CD14-positive monocyte (primary cell): ENCODE data around the gene CROCC2. TPM values are rescaled to one million over a fixed set of nuclear protein-coding genes. Genes with fewer than 3 reads are reported as not detected.

Experiments used
- DNase-seq, 3 donors: peaks; one replicate each; pipeline ENCODE4 v3.0.0-alpha.2; 2011 to 2022
- H2AFZ ChIP-seq: 2 replicates; pipeline ENCODE4 v1.6.0; 2012; ENCODE audit warnings: mild to moderate bottlenecking, low read depth, low read length, inconsistent platforms; ENCODE audit not compliant: insufficient read depth, poor library complexity, severe bottlenecking
- H3K27ac ChIP-seq, 2 donors: 1 replicate in 1 of 2; 2 replicates in 1 of 2; pipeline ENCODE4 v1.5.1; 2012 to 2013; ENCODE audit warnings: low read length in 2 of 2, control low read depth in 1 of 2, inconsistent platforms in 1 of 2, low read depth in 1 of 2, mild to moderate bottlenecking in 1 of 2
- H3K27me3 ChIP-seq, 2 donors: one replicate each; pipeline versions ENCODE4 v1.6.0 to v1.6.1; 2011 to 2013; ENCODE audit warnings: low read length in 2 of 2; ENCODE audit not compliant: control insufficient read depth in 2 of 2, insufficient read depth in 2 of 2
- H3K36me3 ChIP-seq, 2 donors: replicated peaks in 1 of 2; 1 replicate in 1 of 2; 2 replicates in 1 of 2; pipeline versions ENCODE4 v1.5.1 to v1.6.1; 2012 to 2013; ENCODE audit warnings: low read length in 2 of 2, control low read depth in 1 of 2, inconsistent platforms in 1 of 2, mild to moderate bottlenecking in 1 of 2; ENCODE audit not compliant: insufficient read depth in 2 of 2, control insufficient read depth in 1 of 2
- H3K4me1 ChIP-seq, 2 donors: 1 replicate in 1 of 2; 2 replicates in 1 of 2; pipeline versions ENCODE4 v1.5.1 to v1.6.1; 2012 to 2013; ENCODE audit warnings: low read length in 2 of 2, control low read depth in 1 of 2, inconsistent platforms in 1 of 2, mild to moderate bottlenecking in 1 of 2, moderate library complexity in 1 of 2; ENCODE audit not compliant: insufficient read depth in 2 of 2, control insufficient read depth in 1 of 2
- H3K4me2 ChIP-seq: replicated peaks from 2 replicates; pipeline ENCODE3; 2012; ENCODE audit warnings: low read length, moderate library complexity, mild to moderate bottlenecking; ENCODE audit not compliant: poor library complexity, severe bottlenecking; ENCODE audit errors: extremely low read depth
- H3K4me3 ChIP-seq, 3 experiments: fragments of 200-600 bp in 1 of 3; sonication (generic) in 1 of 3; replicated peaks in 1 of 3; 1 replicate in 2 of 3; 2 replicates in 1 of 3; pipeline ENCODE4 v1.5.1; 2011 to 2013; ENCODE audit warnings: low read length in 3 of 3, mild to moderate bottlenecking in 3 of 3, control low read depth in 2 of 3, low read depth in 2 of 3, inconsistent platforms in 1 of 3, moderate library complexity in 1 of 3
- H3K79me2 ChIP-seq: 2 replicates; pipeline ENCODE4 v1.6.0; 2012; ENCODE audit warnings: mild to moderate bottlenecking, control low read depth, inconsistent platforms, low read length, moderate library complexity; ENCODE audit not compliant: insufficient read depth
- H3K9ac ChIP-seq: 2 replicates; pipeline ENCODE4 v1.6.0; 2017; ENCODE audit warnings: low read length, mild to moderate bottlenecking; ENCODE audit not compliant: insufficient read depth, poor library complexity, severe bottlenecking
- H3K9me3 ChIP-seq, 2 donors: replicated peaks in 1 of 2; 1 replicate in 1 of 2; 2 replicates in 1 of 2; pipeline versions ENCODE4 v1.5.1 to v1.6.1; 2012 to 2013; ENCODE audit warnings: low read length in 2 of 2, control low read depth in 1 of 2; ENCODE audit not compliant: control insufficient read depth in 1 of 2, insufficient read depth in 1 of 2
- H4K20me1 ChIP-seq: 2 replicates; pipeline ENCODE4 v1.6.0; 2012; ENCODE audit warnings: mild to moderate bottlenecking, low read length, control low read depth, moderate library complexity; ENCODE audit not compliant: insufficient read depth
- H3K27ac Mint-ChIP-seq, 7 donors: one replicate each; pipeline ENCODE4 v1.8.0; 2020; ENCODE audit warnings: mild to moderate bottlenecking in 7 of 7, mixed read lengths in 7 of 7, moderate library complexity in 6 of 7, inconsistent platforms in 2 of 7
- H3K27me3 Mint-ChIP-seq, 3 donors: one replicate each; pipeline ENCODE4 v1.8.0; 2021 to 2022; ENCODE audit warnings: low read depth in 3 of 3, mild to moderate bottlenecking in 3 of 3, mixed read lengths in 3 of 3, moderate library complexity in 3 of 3, inconsistent platforms in 1 of 3
- H3K36me3 Mint-ChIP-seq, 2 donors: one replicate each; pipeline ENCODE4 v1.8.0; 2020; ENCODE audit warnings: mixed read lengths in 2 of 2, inconsistent platforms in 1 of 2, mild to moderate bottlenecking in 1 of 2
- H3K4me1 Mint-ChIP-seq: one replicate; pipeline ENCODE4 v1.8.0; 2020; ENCODE audit warnings: mild to moderate bottlenecking, mixed read lengths
- H3K4me3 Mint-ChIP-seq, 2 donors: one replicate each; pipeline ENCODE4 v1.8.0; 2020; ENCODE audit warnings: mild to moderate bottlenecking in 2 of 2, mixed read lengths in 2 of 2, moderate library complexity in 1 of 2
- H3K9me3 Mint-ChIP-seq, 7 donors: one replicate each; pipeline ENCODE4 v1.8.0; 2020 to 2022; ENCODE audit warnings: mixed read lengths in 7 of 7, mild to moderate bottlenecking in 6 of 7, moderate library complexity in 6 of 7, inconsistent platforms in 2 of 7
- CTCF ChIP-seq: fragments of 200-600 bp; IDR thresholded peaks from one replicate; pipeline ENCODE4 v1.8.0; 2022; ENCODE audit warnings: antibody characterized with exemption, mild to moderate bottlenecking
- WGBS: methylation state at CpG from one replicate; pipeline ENCODE4 v1.1.5; 2013; ENCODE audit warnings: missing lambda C conversion rate; ENCODE audit not compliant: insufficient coverage; 5-methylcytosine and 5-hydroxymethylcytosine counted together
- intact Hi-C, 2 donors: fragments of 100-400 bp; cut with micrococcal nuclease; formaldehyde crosslinking; loops; one replicate each; pipeline versions ENCODE4 v1.15.0 to v1.15.1; 2023
- polyA plus RNA-seq, 3 donors: library from polyadenylated mRNA; depleted of rRNA in 1 of 3; unstranded in 2 of 3; stranded (reverse) in 1 of 3; fragments of 300-500 nt in 2 of 3; fragments of >200 nt in 1 of 3; fragmentation: Illumina TruSeq in 2 of 3; gene quantifications; 1 replicate in 2 of 3; 2 replicates in 1 of 3; pipeline ENCODE4 v1.2.3, GENCODE V29; 2012 to 2021

Gene CROCC2
- polyA plus RNA-seq, 3 donors: 0.15 TPM; not detected in 2

- H3K4me1 Mint-ChIP-seq: peaks cover 8% of the 10 kb centered on the region
- no peak for TF ChIP-seq CTCF
- no peak overlapping the region for H3K27ac Mint-ChIP-seq
- no peak overlapping the region for H3K4me3 ChIP-seq
- no peaks in the 10 kb centered on the region for H3K36me3 Mint-ChIP-seq
- H2AFZ ChIP-seq: no peak overlapping the region
- H3K79me2 ChIP-seq: no peaks in the 10 kb centered on the region
- no peak overlapping the region for H3K4me3 Mint-ChIP-seq
- intact Hi-C loops: no loop called here
- H3K9me3 Mint-ChIP-seq: no peaks in the 10 kb centered on the region
- no peak overlapping the region for H3K9ac ChIP-seq
- H4K20me1 ChIP-seq: no peaks in the 10 kb centered on the region
- 95% methylated on average over 3 of the region's 4 CpGs for WGBS
- no peak overlapping the region for H3K4me2 ChIP-seq
- H3K36me3 ChIP-seq: no peaks in the 10 kb centered on the region
- peak in 1 of 3 donors; percentile 1 for DNase-seq
- H3K9me3 ChIP-seq: no peaks in the 10 kb centered on the region
- H3K4me1 ChIP-seq: peaks cover 0 to 4% of the 10 kb centered on the region in 2 donors
- peaks cover 0 to 16% of the 10 kb centered on the region in 2 donors for H3K27me3 ChIP-seq
- H3K27ac ChIP-seq: no peak overlapping the region
- H3K27me3 Mint-ChIP-seq: peaks cover 4 to 19% (median 13%) of the 10 kb centered on the region in 3 donors
Measured at GRCh38 chr2:241039416-241039815, 133.3 kb downstream of the CROCC2 start.

GRCh38 chr2:241040081-241040803 is 134.1 kb downstream of the CROCC2 start:
- peaks cover 8% of the 10 kb centered on the region for H3K4me1 Mint-ChIP-seq
- Histone ChIP-seq H3K36me3 (no peaks in the 10 kb centered on the region), H3K27me3 (peaks cover 0 to 14% of the 10 kb centered on the region in 2 donors), H3K4me3 (no peak overlapping the region), H3K4me2 (no peak overlapping the region), H4K20me1 (no peaks in the 10 kb centered on the region), H3K9me3 (no peaks in the 10 kb centered on the region), H2AFZ (no peak overlapping the region), H3K4me1 (peaks cover 0 to 4% of the 10 kb centered on the region in 2 donors), H3K79me2 (no peaks in the 10 kb centered on the region), H3K9ac (no peak overlapping the region), H3K27ac (no peak overlapping the region)
- no peak overlapping the region for H3K4me3 Mint-ChIP-seq
- H3K27me3 Mint-ChIP-seq: peaks cover 2 to 22% (median 13%) of the 10 kb centered on the region in 3 donors
- 95% methylated on average over 8 of the region's 13 CpGs for WGBS
- no peak for TF ChIP-seq CTCF
- DNase-seq: peak in 1 of 3 donors; percentile 1
- intact Hi-C loops: no loop called here
- H3K27ac Mint-ChIP-seq: peak overlapping the region in 1 of 7 donors; percentile 45
- no peaks in the 10 kb centered on the region for H3K36me3 Mint-ChIP-seq
- no peaks in the 10 kb centered on the region for H3K9me3 Mint-ChIP-seq
